NCI-H2081 (cell line): Measurements from ENCODE around the gene CLASP2.
A peak's percentile ranks its signal among the peaks of the same experiment; 100 is the strongest.
"Not testable (repeated sequence)": the region's sequence is repeated elsewhere in the genome, so short reads cannot be mapped to it uniquely, and the experiment has no call there.

Experiments
- DNase-seq, 2 experiments: peaks; one replicate each; lab custom pipeline; 2025; lab: John Stamatoyannopoulos, UW

CLASP2 gene

DNA sequence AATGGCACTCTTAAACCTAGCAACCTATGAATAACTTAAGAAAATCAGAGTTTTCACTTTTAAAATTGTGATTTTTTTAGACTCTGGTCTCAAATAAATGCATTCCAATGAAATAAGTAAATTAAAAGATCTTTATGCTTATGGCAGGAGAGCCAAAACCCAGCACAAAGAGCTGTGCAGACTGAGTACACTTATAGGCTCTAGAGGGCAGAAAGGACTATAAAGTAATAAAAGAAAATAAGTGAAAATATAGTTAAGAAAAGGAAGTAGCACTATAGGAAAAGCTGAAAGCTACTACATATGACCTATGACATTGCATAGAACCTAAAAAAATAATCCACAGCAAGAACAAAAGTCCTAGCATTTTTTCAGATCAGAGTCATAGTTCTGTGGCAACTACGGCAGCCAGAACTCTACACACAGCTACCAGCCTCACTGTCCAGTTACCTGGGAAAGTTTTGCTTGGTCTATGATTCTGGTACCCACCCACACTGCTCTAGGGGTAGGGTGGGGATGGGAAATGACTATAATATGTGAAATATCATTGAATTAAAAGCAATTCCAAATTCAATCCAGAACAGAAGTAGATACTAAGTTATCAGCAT, 30.5 kb downstream of the CLASP2 start:
- no peak for DNase-seq

DNA sequence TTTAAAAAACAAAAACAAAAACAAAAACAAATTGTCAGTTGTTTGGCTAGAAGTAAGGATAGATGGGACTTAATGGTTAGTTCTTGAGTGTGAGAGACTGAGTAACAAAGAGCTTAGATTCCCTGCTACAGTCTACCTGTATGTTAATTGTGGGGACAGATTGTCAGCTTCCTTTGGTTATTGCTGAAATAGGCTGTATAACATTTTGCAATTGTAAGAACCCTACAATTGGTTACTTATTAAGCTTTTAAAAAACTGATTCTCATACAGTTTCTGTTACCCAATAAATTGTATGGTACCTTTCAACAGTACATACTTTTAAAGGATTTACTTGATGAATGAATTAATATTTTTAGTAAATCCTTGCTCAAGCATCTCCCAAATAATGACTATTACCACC, 35.3 kb downstream of the CLASP2 start:
- DNase-seq = no peak

DNA sequence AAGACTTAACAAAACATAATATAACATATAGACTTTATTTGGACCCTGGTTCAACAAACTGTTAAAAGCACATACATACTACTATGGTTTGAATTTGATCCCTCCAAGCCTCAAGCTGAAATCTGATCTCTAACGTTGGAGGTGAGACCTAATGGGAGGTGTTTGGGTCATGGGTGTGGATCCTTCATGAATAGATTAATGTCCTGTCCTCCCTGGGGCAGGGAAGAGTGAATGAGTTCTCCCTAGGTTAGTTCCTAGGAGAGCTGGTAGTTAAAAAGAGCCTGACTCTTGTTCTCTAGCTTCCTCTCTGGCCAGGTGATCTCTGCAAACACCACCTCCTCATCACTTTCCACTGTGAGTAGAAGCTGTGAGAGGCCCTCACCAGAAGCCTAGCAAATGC, 36.4 kb downstream of the CLASP2 start:
- DNase-seq = no peak

DNA sequence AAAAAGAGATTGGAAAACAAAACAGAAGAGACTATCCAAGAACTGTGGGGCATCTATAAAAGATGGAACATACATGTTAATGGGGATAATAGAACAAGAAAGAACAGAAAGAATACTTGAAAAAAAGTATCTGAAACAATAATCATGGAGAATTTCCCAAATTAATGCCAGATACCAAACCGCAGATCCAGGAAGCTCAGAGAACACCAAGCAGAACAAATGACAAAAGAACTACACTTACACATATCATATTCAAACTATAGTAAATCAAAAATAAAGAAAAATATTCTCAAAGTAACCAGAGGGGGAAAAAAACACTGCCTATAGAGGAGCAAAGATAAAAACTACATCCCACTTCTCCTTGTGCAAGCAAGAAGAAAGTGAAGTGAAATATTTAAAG, 40.0 kb downstream of the CLASP2 start:
- DNase-seq = no peak

DNA sequence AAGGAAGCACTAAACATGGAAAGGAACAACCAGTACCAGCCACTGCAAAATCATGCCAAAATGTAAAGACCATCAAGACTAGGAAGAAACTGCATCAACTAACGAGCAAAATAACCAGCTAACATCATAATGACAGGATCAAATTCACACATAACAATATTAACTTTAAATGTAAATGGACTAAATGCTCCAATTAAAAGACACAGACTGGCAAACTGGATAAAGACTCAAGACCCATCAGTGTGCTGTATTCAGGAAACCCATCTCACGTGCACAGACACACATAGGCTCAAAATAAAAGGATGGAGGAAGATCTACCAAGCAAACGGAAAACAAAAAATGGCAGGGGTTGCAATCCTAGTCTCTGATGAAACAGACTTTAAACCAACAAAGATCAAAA, 44.6 kb downstream of the CLASP2 start:
- not testable (repeated sequence) for DNase-seq

DNA sequence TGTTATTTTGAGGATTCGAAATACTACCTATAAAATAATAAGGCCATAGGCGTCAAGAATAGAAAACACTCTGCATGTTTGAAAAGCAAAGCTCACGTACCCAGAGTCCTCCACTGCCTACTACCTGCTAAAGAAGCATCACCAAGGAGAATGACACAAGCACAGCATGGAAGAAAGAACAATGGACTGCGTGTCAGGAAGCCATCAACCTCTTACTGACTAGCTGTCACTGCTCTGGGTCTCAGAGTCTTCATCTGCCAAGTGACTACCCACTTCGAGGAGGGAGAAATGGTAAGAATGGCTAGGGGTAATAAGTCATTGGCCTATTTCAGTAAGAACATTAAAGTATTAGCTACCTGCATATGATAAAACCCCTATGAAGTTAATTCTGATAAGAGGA, 49.4 kb downstream of the CLASP2 start:
- DNase-seq = no peak

DNA sequence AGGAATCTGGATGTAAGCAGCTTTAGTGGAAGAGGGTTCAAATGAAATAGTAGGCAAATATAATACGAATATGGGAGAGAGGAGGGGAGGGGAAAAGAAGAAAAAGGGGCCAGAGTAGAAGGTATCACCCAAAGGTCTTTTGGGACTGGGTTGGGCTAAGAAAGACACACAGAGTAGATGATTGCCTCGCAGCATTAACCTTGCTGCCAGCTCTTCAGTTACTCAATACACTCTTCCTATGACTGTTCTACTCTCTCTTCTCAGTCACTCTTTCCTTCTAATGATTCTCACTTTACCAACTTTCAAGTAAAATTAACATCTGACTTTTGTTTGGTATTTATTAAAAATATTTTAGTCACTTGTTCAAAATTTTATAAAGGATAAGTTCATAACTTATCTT, 52.8 kb downstream of the CLASP2 start:
- DNase-seq = no peak

DNA sequence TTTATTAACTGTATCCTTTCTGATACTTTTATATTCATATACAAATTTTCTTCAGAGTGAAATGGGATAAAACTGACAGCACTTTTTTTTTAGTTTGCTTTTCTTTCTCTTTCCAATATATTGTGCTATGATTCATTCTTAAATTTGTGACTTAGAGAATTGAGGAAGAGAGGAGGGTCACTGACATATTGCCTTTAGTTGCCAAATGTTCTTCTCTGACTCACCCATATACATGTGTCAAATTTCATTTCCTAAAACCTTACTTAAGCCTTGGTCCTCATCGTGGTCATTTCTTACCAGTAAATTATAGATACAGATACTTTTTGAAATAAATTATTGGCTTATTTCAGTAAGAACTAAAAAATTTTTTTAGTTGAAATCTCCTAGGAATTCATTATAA, 53.9 kb downstream of the CLASP2 start:
- DNase-seq = no peak

DNA sequence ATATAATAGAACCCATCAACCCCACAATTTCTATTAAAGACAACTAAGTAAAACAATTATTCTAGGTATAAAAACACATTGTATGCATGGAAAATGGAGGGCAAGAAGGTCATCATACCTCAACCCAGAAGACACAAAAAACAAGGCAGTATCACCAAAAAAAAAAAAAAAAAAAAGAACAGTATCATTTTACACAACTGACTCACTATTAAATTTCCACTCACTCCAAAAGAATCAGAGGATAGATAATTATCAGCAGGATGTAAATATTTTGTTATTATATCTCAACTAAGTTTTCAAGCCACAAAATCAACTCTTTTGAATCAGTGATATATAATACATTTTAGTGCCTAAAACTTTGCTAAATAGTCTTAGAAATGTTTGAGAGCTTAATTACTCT, 55.0 kb downstream of the CLASP2 start:
- DNase-seq = no peak

DNA sequence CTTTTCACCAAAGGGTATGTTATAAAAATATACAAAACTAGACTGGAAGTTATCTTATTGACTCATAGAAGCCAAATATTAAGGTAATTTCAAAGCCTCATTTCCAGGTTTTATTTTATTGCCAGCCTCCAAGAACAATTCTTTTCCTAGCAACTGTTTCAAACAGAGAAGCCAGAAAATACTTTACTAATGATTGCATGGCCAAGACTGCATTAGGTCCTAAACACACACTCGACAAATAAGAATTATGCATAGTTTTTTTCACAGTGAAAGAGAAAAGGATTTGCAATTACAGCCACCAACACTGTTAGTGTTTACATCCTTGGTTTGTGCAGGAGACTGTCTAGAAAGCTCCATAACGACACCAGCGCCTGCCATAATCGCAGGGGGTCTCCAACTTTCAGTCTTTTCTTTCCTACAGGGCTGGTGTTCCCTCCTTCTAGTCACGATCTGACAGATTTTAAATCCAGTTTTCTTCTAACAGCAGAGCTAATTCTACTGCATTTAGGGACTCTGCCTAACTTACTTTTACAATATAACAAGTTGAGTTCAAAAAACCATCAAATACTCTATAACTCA, 58.1 kb downstream of the CLASP2 start:
- DNase-seq = no peak

DNA sequence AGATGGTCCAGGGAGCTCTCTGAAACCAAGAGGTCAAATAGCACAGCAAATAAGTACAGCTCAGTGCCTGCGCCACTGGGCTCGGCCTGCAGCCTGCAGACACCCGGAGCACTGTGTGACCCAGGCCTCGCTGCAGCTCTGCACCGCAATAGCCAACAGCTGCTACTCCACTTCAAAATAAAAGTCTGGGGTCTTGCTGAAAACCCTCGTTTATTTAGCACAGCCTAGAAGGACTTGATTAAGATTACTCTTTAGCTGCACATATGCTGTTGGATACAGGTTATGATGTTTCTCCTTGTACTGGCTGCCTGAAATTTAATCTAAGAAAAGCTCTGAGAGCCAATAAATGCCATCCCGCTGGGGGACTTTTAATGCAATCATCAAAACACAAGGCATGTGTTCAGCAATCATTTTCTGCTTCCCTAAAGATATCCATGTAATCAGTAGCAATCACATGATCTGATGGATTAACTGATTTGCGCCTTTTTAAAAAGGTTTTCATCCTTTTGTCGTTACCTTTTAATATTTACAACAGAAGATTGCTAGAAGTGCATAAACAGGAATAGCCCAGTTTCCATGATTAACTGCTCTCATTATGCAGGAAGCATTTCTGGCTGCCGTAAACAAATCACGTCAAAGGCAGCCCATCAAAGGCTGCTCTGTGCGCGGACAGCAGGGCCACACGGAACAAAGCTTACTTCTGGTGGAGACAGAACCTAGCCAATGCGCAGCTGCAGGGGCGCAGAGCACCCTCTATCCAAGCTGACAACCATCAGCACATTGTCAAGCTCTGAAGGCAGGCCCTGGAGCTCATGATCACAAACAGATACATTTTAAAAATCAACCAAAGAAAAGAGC, 58.8 kb downstream of the CLASP2 start:
- peak; percentile 67 to 89 for DNase-seq

DNA sequence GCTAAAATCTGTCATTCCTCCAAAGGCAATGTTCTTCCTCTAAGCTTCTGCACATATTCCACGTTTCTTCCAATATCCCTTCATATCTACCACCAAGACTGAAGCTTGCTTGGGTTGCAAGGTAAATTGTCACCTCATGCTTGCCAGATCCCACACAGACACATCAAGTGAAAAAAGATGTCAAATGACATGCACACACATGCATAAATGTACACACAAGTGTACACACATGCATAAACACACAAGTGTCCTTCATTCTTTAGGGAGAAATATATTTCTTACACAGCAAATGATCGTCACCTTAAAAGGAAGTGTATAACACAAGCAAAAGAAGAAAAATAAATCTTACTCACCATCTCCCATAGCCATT, 59.4 kb downstream of the CLASP2 start:
- DNase-seq = no peak

DNA sequence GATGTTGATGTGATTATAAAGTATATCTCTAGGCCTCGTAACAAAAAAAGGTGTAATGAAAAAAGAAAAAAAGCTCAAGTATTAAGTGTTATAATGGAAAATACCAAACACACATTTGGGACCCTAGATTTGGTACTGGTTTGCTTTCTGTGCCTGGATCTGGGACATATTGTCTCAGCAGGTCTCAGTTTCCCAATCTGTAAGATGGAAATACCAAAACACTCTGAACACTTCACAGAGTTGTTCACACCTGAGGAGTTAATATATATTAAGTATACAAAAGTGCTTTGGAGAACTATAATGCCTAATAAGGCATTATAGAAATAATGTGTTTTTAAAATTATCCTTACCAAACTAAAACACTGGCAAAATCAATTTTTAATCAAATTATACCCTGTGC, 60.0 kb downstream of the CLASP2 start:
- no peak for DNase-seq

DNA sequence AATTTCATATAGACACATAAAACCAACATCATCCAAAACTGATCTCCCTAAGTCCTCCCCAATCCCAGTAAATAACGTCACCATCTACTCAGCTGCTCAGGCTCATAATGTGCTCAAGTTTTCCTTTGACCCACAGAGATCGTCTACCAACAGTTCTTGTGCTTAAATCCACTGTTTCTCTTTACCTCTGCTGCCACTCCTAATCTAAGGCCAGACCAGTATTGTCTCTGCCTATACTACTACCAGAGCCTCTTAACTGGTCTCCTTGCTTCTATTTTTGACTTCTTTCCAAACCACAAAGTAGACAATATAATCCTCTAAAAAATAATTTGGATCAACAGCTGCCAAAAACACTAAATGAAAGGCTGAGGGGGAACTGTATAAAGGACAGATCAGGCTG, 65.3 kb downstream of the CLASP2 start:
- DNase-seq = no peak

DNA sequence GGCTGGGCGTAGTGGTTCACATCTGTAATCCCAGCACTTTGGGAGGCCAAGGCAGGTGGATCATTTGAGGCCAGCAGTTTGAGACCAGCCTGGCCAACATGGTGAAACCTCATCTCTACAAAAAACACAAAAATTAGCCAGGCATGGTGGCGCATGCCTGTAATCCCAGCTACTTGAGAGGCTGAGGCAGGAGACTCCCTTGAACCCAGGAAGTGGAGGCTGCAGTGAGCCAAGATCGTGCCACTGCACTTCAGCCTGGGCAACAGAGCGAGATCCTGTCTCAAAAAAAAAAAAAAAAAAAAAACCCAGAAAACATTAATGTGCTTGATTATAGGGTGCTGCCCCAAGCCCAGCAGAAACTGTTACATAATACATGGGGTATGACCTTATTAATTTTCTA, 67.0 kb downstream of the CLASP2 start:
- DNase-seq = not testable (repeated sequence)

DNA sequence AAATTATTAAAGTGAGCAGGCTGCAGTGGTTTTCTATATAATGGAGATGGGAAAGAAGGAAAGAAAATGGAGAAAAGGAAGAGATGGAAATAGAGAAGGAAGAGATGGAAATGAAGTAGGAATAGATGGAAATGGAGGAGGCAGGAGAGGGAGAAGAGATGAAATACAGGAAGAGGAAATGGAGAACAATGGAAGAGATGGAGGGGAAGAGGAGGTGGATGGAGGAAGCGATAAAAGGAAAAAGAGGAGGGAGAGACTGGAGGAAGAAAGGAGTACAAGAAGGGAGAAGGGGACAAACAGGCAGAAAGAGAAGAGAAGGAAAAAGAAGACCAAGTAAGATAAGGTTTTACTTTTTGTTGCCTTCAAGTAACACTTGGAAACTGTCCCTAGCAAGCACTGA, 67.6 kb downstream of the CLASP2 start:
- DNase-seq = no peak

DNA sequence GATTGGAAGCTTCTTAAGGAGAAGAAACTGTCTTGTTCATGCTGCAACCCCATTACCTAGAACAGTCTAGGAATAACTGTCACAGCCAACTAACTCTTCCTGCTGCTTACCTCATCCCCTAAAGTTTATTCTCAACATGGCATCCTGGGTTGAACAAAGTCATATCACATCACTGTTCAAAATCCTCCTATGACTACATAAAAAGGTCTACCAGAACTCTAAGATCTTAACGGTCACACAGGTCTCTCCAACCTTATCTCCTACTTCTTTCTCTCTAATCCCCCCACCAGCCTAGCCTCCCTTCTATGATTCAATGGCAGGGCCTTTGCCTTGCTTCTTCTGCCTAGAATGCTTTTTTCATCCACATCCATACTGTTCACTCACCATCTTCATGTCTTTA, 69.3 kb downstream of the CLASP2 start:
- no peak for DNase-seq

DNA sequence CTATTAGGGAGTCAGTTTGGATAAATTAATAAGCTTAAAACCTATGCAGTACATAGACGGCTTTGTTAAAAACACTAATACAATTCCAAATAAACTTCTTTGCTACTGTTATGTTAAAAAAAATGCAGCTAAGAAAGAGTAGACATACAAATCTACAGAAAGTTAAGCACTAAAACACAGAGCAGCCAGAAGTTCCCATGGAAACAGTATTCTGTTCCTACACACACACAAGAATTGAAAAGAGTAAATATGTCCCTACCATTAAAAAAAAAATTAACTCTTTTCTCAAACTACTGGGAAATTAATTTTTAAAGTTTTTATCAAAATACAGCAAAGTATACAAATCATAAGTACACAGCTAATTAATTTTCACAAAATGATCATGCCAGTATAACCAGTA, 71.6 kb downstream of the CLASP2 start:
- no peak for DNase-seq

DNA sequence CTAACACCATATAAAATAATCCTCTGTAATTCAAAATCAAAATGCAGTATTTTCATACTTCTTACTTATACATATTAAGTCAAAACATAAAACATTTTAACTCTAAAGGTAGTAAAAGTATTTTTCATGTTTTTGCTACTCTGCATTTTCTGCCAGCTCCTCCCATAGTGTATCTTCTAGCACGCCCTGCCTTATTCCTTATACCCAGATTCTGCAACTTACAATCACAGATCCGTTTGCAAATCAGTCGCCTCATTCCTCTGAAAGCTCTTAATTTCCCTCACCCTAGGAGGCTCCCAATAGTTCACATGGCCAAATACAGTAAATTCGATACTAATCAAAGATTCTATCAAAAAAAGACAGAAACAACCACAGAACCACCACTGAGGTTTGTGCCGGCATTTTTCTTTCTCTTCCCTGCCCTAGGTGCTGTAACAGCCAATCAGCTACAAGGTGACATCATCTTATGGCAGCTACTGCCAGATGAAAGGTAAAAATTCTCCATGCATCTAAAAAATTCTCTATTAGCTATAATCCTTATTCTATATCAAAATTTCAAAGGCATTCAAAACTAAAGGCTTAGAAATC, 72.9 kb downstream of the CLASP2 start:
- peak; percentile 14 to 69 for DNase-seq

DNA sequence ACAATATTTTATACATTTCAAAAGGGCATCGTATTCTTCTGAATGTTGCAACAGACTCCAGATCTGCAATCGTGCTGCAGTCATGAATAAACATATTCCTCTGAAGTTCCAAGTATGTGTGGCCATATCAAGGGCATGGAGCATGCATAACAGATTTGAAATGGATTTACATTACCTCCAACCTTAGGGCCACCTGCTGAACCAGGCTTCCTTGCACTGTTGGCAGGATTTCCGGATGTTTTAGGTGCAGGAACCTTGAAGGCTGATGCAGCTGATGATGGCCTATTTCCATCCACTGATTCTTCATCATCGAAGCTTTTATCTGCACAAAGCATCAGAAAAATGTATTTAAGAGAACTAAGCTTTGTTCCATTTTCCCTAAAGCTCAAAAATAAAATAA, 73.5 kb downstream of the CLASP2 start:
- DNase-seq = peak; percentile 17 to 38

DNA sequence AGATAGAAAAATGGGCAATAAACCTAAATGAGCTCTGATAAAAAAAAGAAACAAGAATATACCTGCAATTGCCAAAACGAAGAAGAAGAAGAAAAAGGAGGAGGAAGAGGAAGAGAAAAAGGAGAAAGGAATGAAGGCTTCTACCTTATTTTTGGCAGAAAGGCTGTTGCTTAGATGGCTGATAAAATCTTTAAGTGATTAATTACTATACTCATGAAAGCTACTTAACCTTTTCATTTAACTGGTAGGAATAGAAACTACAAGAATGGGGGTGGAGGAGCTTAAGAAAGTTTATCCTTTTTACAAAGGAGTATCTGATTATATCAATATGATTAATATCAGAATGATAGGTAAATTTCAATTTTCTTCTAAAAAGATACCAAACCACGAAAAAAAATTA, 75.2 kb downstream of the CLASP2 start:
- DNase-seq = no peak

DNA sequence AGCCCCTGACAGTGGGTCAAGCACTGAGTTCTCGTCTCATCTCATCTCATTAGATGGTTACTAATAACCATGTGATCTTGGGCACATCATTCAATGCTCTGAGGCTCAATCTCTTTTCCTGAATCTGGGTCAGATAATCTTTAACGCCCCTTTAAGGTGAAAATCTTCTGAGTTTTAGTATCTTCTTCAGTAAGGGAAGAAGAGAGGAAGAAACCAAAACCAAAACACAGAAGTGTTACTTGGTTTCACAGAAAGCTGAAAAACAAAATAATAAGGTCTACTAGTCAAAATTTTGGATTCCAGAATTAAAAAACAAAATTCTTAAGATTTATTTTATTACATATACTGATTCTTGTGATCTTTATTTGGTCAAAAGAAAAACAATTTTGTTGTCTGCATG, 78.2 kb downstream of the CLASP2 start:
- no peak for DNase-seq

DNA sequence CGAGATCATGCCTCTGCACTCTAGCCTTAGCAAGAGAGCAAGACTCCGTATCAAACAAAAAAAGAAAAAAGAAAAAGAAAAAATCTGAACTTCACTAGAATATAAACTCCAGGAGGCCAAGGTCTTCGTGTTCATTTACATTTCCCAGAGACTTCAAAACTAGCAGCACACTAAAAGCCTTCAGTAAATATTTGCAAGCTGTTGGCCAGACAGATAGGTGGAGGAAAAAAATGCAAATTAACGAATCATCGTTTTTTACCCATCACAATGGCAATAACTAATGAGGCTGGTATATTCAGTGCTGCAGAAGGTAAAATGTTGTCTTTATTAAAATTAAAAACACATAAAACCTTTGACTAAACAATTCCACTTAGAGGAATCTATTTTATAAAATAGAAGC, 80.6 kb downstream of the CLASP2 start:
- no peak for DNase-seq
